ENCODE measurements around the gene ZNG1C. TPM values are rescaled to one million over a fixed set of nuclear protein-coding genes. Genes with fewer than 3 reads are reported as not detected.
"Not testable (repeated sequence)": the region's sequence is repeated elsewhere in the genome, so short reads cannot be mapped to it uniquely, and the experiment has no call there.

Gene ZNG1C
- total RNA-seq, 1 experiment from 2014 or later = 128 TPM

- H3K9me2 ChIP-seq (replicated peaks; ENCODE audit: low read length); H3F3A ChIP-seq (ENCODE audit: low read length, unreplicated experiment); BruUV-seq (replicated peaks); H4K20me1 ChIP-seq (ENCODE audit: low read length); DNase-seq; H3K4me3 ChIP-seq (ENCODE audit: low read length); POLR2A ChIA-PET (ENCODE audit: unreplicated experiment); H3K79me2 ChIP-seq (ENCODE audit: low read length); H3K27me3 ChIP-seq (ENCODE audit: low read length); H2AFZ ChIP-seq (ENCODE audit: low read length); intact Hi-C loops (cut with micrococcal nuclease); H3K36me3 ChIP-seq (ENCODE audit: low read depth, low read length); H3K4me1 ChIP-seq (ENCODE audit: insufficient read depth, low read length); H3K9me3 ChIP-seq (ENCODE audit: low read length); ATAC-seq; H3K27ac ChIP-seq (ENCODE audit: low read length); H3K4me2 ChIP-seq (ENCODE audit: low read length); CTCF ChIA-PET; H3K9ac ChIP-seq (ENCODE audit: low read length): not testable (repeated sequence)
Measured at GRCh38 chr9:68305680-68306285, 64.0 kb downstream of the ZNG1C start.

GRCh38 chr9:68306391-68306964, 64.7 kb downstream of the ZNG1C start:
- H3K27ac ChIP-seq (ENCODE audit: low read length); H2AFZ ChIP-seq (ENCODE audit: low read length); H3K27me3 ChIP-seq (ENCODE audit: low read length); H3K9ac ChIP-seq (ENCODE audit: low read length); H3K4me1 ChIP-seq (ENCODE audit: insufficient read depth, low read length); CTCF ChIA-PET; H3K36me3 ChIP-seq (ENCODE audit: low read depth, low read length); H3K4me2 ChIP-seq (ENCODE audit: low read length); H3K4me3 ChIP-seq (ENCODE audit: low read length); H3K9me3 ChIP-seq (ENCODE audit: low read length); H4K20me1 ChIP-seq (ENCODE audit: low read length); H3F3A ChIP-seq (ENCODE audit: low read length, unreplicated experiment); H3K9me2 ChIP-seq (replicated peaks; ENCODE audit: low read length); intact Hi-C loops (cut with micrococcal nuclease); BruUV-seq (replicated peaks); POLR2A ChIA-PET (ENCODE audit: unreplicated experiment); DNase-seq; ATAC-seq; H3K79me2 ChIP-seq (ENCODE audit: low read length): not testable (repeated sequence)

GRCh38 chr9:68307127-68307526, 65.3 kb downstream of the ZNG1C start:
- BruUV-seq (replicated peaks); CTCF ChIA-PET: not testable (repeated sequence)

GRCh38 chr9:68307654-68308053, 65.9 kb downstream of the ZNG1C start:
- H3K27ac ChIP-seq (ENCODE audit: low read length); H3F3A ChIP-seq (ENCODE audit: low read length, unreplicated experiment); H3K9me3 ChIP-seq (ENCODE audit: low read length); H3K4me2 ChIP-seq (ENCODE audit: low read length); DNase-seq; H4K20me1 ChIP-seq (ENCODE audit: low read length); H3K4me1 ChIP-seq (ENCODE audit: insufficient read depth, low read length); POLR2A ChIA-PET (ENCODE audit: unreplicated experiment); ATAC-seq; H3K36me3 ChIP-seq (ENCODE audit: low read depth, low read length); H3K9me2 ChIP-seq (replicated peaks; ENCODE audit: low read length); H3K9ac ChIP-seq (ENCODE audit: low read length); H3K27me3 ChIP-seq (ENCODE audit: low read length); intact Hi-C loops (cut with micrococcal nuclease); CTCF ChIA-PET; H2AFZ ChIP-seq (ENCODE audit: low read length); H3K4me3 ChIP-seq (ENCODE audit: low read length); BruUV-seq (replicated peaks); H3K79me2 ChIP-seq (ENCODE audit: low read length): not testable (repeated sequence)

More at GRCh38 chr9:68307127-68307526, 65.3 kb downstream of the ZNG1C start:
- ATAC-seq; H3K27me3 ChIP-seq (ENCODE audit: low read length); intact Hi-C loops (cut with micrococcal nuclease); H3K27ac ChIP-seq (ENCODE audit: low read length); H3K4me3 ChIP-seq (ENCODE audit: low read length); H3K9ac ChIP-seq (ENCODE audit: low read length); H3K36me3 ChIP-seq (ENCODE audit: low read depth, low read length); H3K9me3 ChIP-seq (ENCODE audit: low read length); H3F3A ChIP-seq (ENCODE audit: low read length, unreplicated experiment); POLR2A ChIA-PET (ENCODE audit: unreplicated experiment); H3K4me1 ChIP-seq (ENCODE audit: insufficient read depth, low read length); H3K79me2 ChIP-seq (ENCODE audit: low read length); H2AFZ ChIP-seq (ENCODE audit: low read length); DNase-seq; H3K9me2 ChIP-seq (replicated peaks; ENCODE audit: low read length); H3K4me2 ChIP-seq (ENCODE audit: low read length); H4K20me1 ChIP-seq (ENCODE audit: low read length): not testable (repeated sequence)

- H3K27ac ChIP-seq (ENCODE audit: low read length); H3K4me2 ChIP-seq (ENCODE audit: low read length); CTCF ChIA-PET; H3K27me3 ChIP-seq (ENCODE audit: low read length); H3K9me2 ChIP-seq (replicated peaks; ENCODE audit: low read length); H3K4me1 ChIP-seq (ENCODE audit: insufficient read depth, low read length); POLR2A ChIA-PET (ENCODE audit: unreplicated experiment); H2AFZ ChIP-seq (ENCODE audit: low read length); H3K9ac ChIP-seq (ENCODE audit: low read length); H3K9me3 ChIP-seq (ENCODE audit: low read length); H3K79me2 ChIP-seq (ENCODE audit: low read length); H3K4me3 ChIP-seq (ENCODE audit: low read length); H4K20me1 ChIP-seq (ENCODE audit: low read length); intact Hi-C loops (cut with micrococcal nuclease); BruUV-seq (replicated peaks); H3F3A ChIP-seq (ENCODE audit: low read length, unreplicated experiment); H3K36me3 ChIP-seq (ENCODE audit: low read depth, low read length); DNase-seq: not testable (repeated sequence)
- peak; percentile 85 for ATAC-seq
Measured at GRCh38 chr9:68311208-68311607, 69.4 kb downstream of the ZNG1C start.

- H3F3A ChIP-seq (ENCODE audit: low read length, unreplicated experiment); intact Hi-C loops (cut with micrococcal nuclease); H3K4me2 ChIP-seq (ENCODE audit: low read length); H3K9ac ChIP-seq (ENCODE audit: low read length); H4K20me1 ChIP-seq (ENCODE audit: low read length); H3K27ac ChIP-seq (ENCODE audit: low read length); H3K4me1 ChIP-seq (ENCODE audit: insufficient read depth, low read length); H3K9me2 ChIP-seq (replicated peaks; ENCODE audit: low read length); BruUV-seq (replicated peaks); H2AFZ ChIP-seq (ENCODE audit: low read length); H3K9me3 ChIP-seq (ENCODE audit: low read length); H3K36me3 ChIP-seq (ENCODE audit: low read depth, low read length); ATAC-seq; POLR2A ChIA-PET (ENCODE audit: unreplicated experiment); CTCF ChIA-PET; H3K79me2 ChIP-seq (ENCODE audit: low read length); DNase-seq; H3K27me3 ChIP-seq (ENCODE audit: low read length); H3K4me3 ChIP-seq (ENCODE audit: low read length): not testable (repeated sequence)
Measured at GRCh38 chr9:68318209-68318608, 76.4 kb downstream of the ZNG1C start.

- H3K9ac ChIP-seq (ENCODE audit: low read length); H3K4me2 ChIP-seq (ENCODE audit: low read length); DNase-seq; H3K36me3 ChIP-seq (ENCODE audit: low read depth, low read length); H3K9me3 ChIP-seq (ENCODE audit: low read length); BruUV-seq (replicated peaks); intact Hi-C loops (cut with micrococcal nuclease); H3F3A ChIP-seq (ENCODE audit: low read length, unreplicated experiment); POLR2A ChIA-PET (ENCODE audit: unreplicated experiment); H3K4me3 ChIP-seq (ENCODE audit: low read length); H3K27me3 ChIP-seq (ENCODE audit: low read length); ATAC-seq; H3K79me2 ChIP-seq (ENCODE audit: low read length); H3K4me1 ChIP-seq (ENCODE audit: insufficient read depth, low read length); H2AFZ ChIP-seq (ENCODE audit: low read length); H3K9me2 ChIP-seq (replicated peaks; ENCODE audit: low read length); CTCF ChIA-PET; H4K20me1 ChIP-seq (ENCODE audit: low read length); H3K27ac ChIP-seq (ENCODE audit: low read length): not testable (repeated sequence)
Measured at GRCh38 chr9:68323749-68324148, 82.0 kb downstream of the ZNG1C start.

Measured in PC-3 (cell line).